HepG2 (cell line): ENCODE results near the gene RRP8. TPM values are rescaled to one million over a fixed set of nuclear protein-coding genes. Genes with fewer than 3 reads are reported as not detected.

Experiments used
- ATF5 ChIP-seq: sonication (generic); formaldehyde crosslinking; IDR thresholded peaks from 2 replicates; pipeline ENCODE4 v1.4.0; 2020; ENCODE audit warnings: mild to moderate bottlenecking, low read depth, missing genetic modification reagents
- DNMT1 ChIP-seq: sonication (generic); formaldehyde crosslinking; IDR thresholded peaks from 2 replicates; pipeline ENCODE4 v1.5.1; 2020; ENCODE audit warnings: mild to moderate bottlenecking, missing genetic modification reagents
- ELF1 ChIP-seq: sonication (generic); formaldehyde crosslinking; IDR thresholded peaks from 2 replicates; pipeline ENCODE4 v1.4.0; 2020; ENCODE audit warnings: missing genetic modification reagents
- NR2F6 ChIP-seq, 2 experiments: IDR thresholded peaks; 2 replicates each; pipeline ENCODE4 v1.6.1; 2016; ENCODE audit warnings: antibody characterized with exemption in 1 of 2, mild to moderate bottlenecking in 1 of 2
- PATZ1 ChIP-seq: sonication (generic); formaldehyde crosslinking; IDR thresholded peaks from 2 replicates; pipeline ENCODE4 v1.4.0; 2020; ENCODE audit warnings: missing genetic modification reagents
- PBX2 ChIP-seq: IDR thresholded peaks from 2 replicates; pipeline ENCODE4 v1.6.1; 2016; ENCODE audit warnings: control low read depth
- POGZ ChIP-seq: sonication (generic); formaldehyde crosslinking; IDR thresholded peaks from 2 replicates; pipeline ENCODE4 v1.4.0; 2020; ENCODE audit warnings: mild to moderate bottlenecking, missing genetic modification reagents
- THRA ChIP-seq: sonication (generic); formaldehyde crosslinking; IDR thresholded peaks from 2 replicates; pipeline ENCODE4 v1.4.0; 2020; ENCODE audit warnings: missing genetic modification reagents, borderline replicate concordance
- ZNF253 ChIP-seq: sonication (generic); formaldehyde crosslinking; IDR thresholded peaks from 2 replicates; pipeline ENCODE4 v1.8.0; 2022; ENCODE audit warnings: mild to moderate bottlenecking, missing genetic modification reagents, borderline replicate concordance
- ZNF275 ChIP-seq: sonication (generic); formaldehyde crosslinking; IDR thresholded peaks from 2 replicates; pipeline ENCODE4 v1.8.0; 2022; ENCODE audit warnings: missing genetic modification reagents, mild to moderate bottlenecking, inconsistent platforms, borderline replicate concordance
- ZNF407 ChIP-seq: sonication (generic); formaldehyde crosslinking; IDR thresholded peaks from one replicate; pipeline ENCODE4 v1.5.1; 2020; ENCODE audit warnings: mild to moderate bottlenecking, missing genetic modification reagents; ENCODE audit errors: not compliant biosample characterization
- polyA plus RNA-seq, 8 experiments: library from polyadenylated mRNA; depleted of rRNA in 3 of 8; stranded (reverse) in 7 of 8; unstranded in 1 of 8; fragments of >200 nt; fragmentation: Illumina TruSeq in 4 of 8; extraction: Trizol in 4 of 8; gene quantifications; 2 replicates each; pipeline versions ENCODE4 v1.2.1 to v1.2.3, GENCODE V29; 2011 to 2016; ENCODE audit warnings: low read depth in 4 of 8, missing spikeins in 1 of 8, mixed read lengths in 1 of 8; ENCODE audit not compliant: insufficient read depth in 1 of 8
- total RNA-seq, 5 experiments: library from RNA; depleted of rRNA; stranded (reverse); fragments of >200 nt; fragmentation: Illumina TruSeq; extraction: Trizol; gene quantifications; 2 replicates each; pipeline ENCODE4 v1.2.3, GENCODE V29; 2016; ENCODE audit warnings: low read depth in 1 of 5

Gene RRP8
- total and polyA plus RNA-seq, 2 of the 13 experiments (the other 11 are each of a cell fraction or from before 2014, with no cell fraction given): 7.2 to 21.6 TPM

- TF ChIP-seq PATZ1 (CRISPR knock-in tag) (peak; percentile 83), ZNF253 (CRISPR knock-in tag) (0 out of 2 replicates have a peak, but pooled peaks have one; percentile 39), ZNF407 (CRISPR knock-in tag) (no peak), ELF1 (peak; percentile 77), PBX2 (no peak), ATF5 (CRISPR knock-in tag) (no peak), ZNF275 (CRISPR knock-in tag) (0 out of 2 replicates have a peak, but pooled peaks have one; percentile 70), DNMT1 (CRISPR knock-in tag) (no peak), THRA (CRISPR knock-in tag) (no peak), POGZ (CRISPR knock-in tag) (0 out of 2 replicates have a peak, but pooled peaks have one; percentile 39), NR2F6 (IDR thresholded peaks at IDR 0.05) (no peak), NR2F6 (CRISPR knock-in tag; IDR thresholded peaks at IDR 0.05) (peak; percentile 27; the same call in 1 of the 2 replicates)
Measured at GRCh38 chr11:6619004-6619745, 15.8 kb upstream of the RRP8 start, which contains the start of gene TPP1 (continued).
